Adrenal gland (tissue), 12 donors: ENCODE results near the gene MDM2. TPM values are rescaled to one million over a fixed set of nuclear protein-coding genes. Genes with fewer than 3 reads are reported as not detected.
A peak's percentile ranks its signal among the peaks of the same experiment; 100 is the strongest.

Source experiments
- DNase-seq, 7 donors: peaks; one replicate each; pipeline ENCODE4 v3.0.0-alpha.2; 2019 to 2020
- H3K27ac ChIP-seq, 5 donors: fragments of 200-600 bp; sonication (generic) in 4 of 5; 1 replicate in 3 of 5; 2 replicates in 2 of 5; pipeline versions ENCODE4 v1.5.1 to v1.8.0; 2016 to 2020; ENCODE audit warnings: mild to moderate bottlenecking in 1 of 5
- H3K27me3 ChIP-seq: fragments of 200-600 bp; 2 replicates; pipeline ENCODE4 v1.8.0; 2021
- H3K36me3 ChIP-seq, 2 donors: fragments of 200-600 bp; replicated peaks in 1 of 2; 1 replicate in 1 of 2; 2 replicates in 1 of 2; pipeline versions ENCODE4 v1.5.1 to v1.8.0; 2018 to 2022
- H3K4me1 ChIP-seq, 2 donors: fragments of 200-600 bp; replicated peaks in 1 of 2; 1 replicate in 1 of 2; 2 replicates in 1 of 2; pipeline versions ENCODE4 v1.5.1 to v1.8.0; 2018 to 2021
- H3K4me3 ChIP-seq, 4 donors: fragments of 200-600 bp; sonication (generic) in 3 of 4; one replicate each; pipeline ENCODE4 v1.5.1; 2016 to 2018
- H3K9me3 ChIP-seq, 3 donors: fragments of 200-600 bp; sonication (generic) in 1 of 3; replicated peaks in 1 of 3; 1 replicate in 2 of 3; 2 replicates in 1 of 3; pipeline versions ENCODE4 v1.5.1 to v1.8.0; 2016 to 2021
- POLR2A ChIP-seq, 2 donors: fragments of 450-650 bp; IDR thresholded peaks; one replicate each; pipeline ENCODE4 v1.6.1; 2017; ENCODE audit warnings: antibody characterized with exemption in 2 of 2, mild to moderate bottlenecking in 2 of 2, moderate library complexity in 1 of 2
- WGBS, 4 donors: extraction: QIAGEN DNeasy Blood & Tissue Kit in 2 of 4; methylation state at CpG; one replicate each; pipeline versions ENCODE4 v1.1.5 to v1.1.7; 2013 to 2017; 5-methylcytosine and 5-hydroxymethylcytosine counted together
- intact Hi-C, 2 donors: fragments of 100-400 bp; cut with DNase I; formaldehyde crosslinking; loops; one replicate each; pipeline versions ENCODE4 v1.14.1 to v1.15.0; 2022 to 2023
- polyA plus RNA-seq, 3 donors: library from polyadenylated mRNA; stranded (reverse); fragments of 200-250 nt in 2 of 3; fragments of 350-450 nt in 1 of 3; fragmentation: Illumina TruSeq in 1 of 3; extraction: RNeasy Lipid Tissue Mini Kit (QIAGEN cat#74804) in 1 of 3; gene quantifications; one replicate each; pipeline ENCODE4 v1.2.3, GENCODE V29; 2013 to 2014
- total RNA-seq, 9 donors: library from RNA; depleted of rRNA in 4 of 9; stranded (reverse); fragments of >200 nt in 4 of 9; fragments of 120-200 nt in 1 of 9; fragmentation: NEBNext Ultra II Directional in 1 of 9; extraction: Animal tissue kit (Norgen Biotek cat#: 25700) in 1 of 9; gene quantifications; one replicate each; pipeline versions ENCODE4 v1.1.0 to v1.2.4, GENCODE V29; 2013 to 2023
- TF ChIP-seq, protein P1 (sequence below), 6 experiments: fragments of 450-650 bp in 4 of 6; fragments of 200-600 bp in 2 of 6; sonication (generic) in 1 of 6; IDR thresholded peaks; 1 replicate in 5 of 6; 2 replicates in 1 of 6; pipeline versions ENCODE4 v1.5.1 to v1.8.0; 2016 to 2021; ENCODE audit warnings: antibody characterized with exemption in 6 of 6, mild to moderate bottlenecking in 2 of 6, moderate library complexity in 1 of 6
- donor health status: healthy with polysubstance abuse.
- donor health status: Bipolar disorder and iron deficiency.
- donor health status: DM: yes; HTN: yes; CAD: no.
- donor health status: DM: no; HTN: no; CAD: no.
- donor health status: DM: no; HTN: no; CAD: no.
- donor health status: DM: yes; HTN: yes; CAD: no.

The MDM2 gene
- total and polyA plus RNA-seq, 12 donors, result 44.3 to 241 (median 107) TPM

GRCh38 chr12:68789144-68789878 is 18.7 kb upstream of the MDM2 start:
- 90 to 92% (median 91%) methylated on average over 14 of the region's 14 CpGs for whole genome bisulfite sequencing, 4 donors
- H3K9me3 ChIP-seq, result no peaks in the 10 kb centered on the region
- intact Hi-C loops, result no loop called here
- peak in 1 of 7 donors; percentile 8 for DNase-seq
- H3K27me3 ChIP-seq, result no peaks in the 10 kb centered on the region
- TF ChIP-seq, protein P1, sequence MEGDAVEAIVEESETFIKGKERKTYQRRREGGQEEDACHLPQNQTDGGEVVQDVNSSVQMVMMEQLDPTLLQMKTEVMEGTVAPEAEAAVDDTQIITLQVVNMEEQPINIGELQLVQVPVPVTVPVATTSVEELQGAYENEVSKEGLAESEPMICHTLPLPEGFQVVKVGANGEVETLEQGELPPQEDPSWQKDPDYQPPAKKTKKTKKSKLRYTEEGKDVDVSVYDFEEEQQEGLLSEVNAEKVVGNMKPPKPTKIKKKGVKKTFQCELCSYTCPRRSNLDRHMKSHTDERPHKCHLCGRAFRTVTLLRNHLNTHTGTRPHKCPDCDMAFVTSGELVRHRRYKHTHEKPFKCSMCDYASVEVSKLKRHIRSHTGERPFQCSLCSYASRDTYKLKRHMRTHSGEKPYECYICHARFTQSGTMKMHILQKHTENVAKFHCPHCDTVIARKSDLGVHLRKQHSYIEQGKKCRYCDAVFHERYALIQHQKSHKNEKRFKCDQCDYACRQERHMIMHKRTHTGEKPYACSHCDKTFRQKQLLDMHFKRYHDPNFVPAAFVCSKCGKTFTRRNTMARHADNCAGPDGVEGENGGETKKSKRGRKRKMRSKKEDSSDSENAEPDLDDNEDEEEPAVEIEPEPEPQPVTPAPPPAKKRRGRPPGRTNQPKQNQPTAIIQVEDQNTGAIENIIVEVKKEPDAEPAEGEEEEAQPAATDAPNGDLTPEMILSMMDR (IDR thresholded peaks at IDR 0.05), result no peak
- TF ChIP-seq POLR2A (IDR thresholded peaks at IDR 0.05), result no peak
- no peak overlapping the region for H3K27ac ChIP-seq
- no peaks in the 10 kb centered on the region for H3K36me3 ChIP-seq
- no peak overlapping the region for H3K4me3 ChIP-seq
- peaks cover 26 to 45% of the 10 kb centered on the region in 2 donors for H3K4me1 ChIP-seq

GRCh38 chr12:68790081-68790951 is 17.7 kb upstream of the MDM2 start:
- intact Hi-C loops, result no loop called here
- no peak for TF ChIP-seq POLR2A (IDR thresholded peaks at IDR 0.05)
- TF ChIP-seq, protein P1 (IDR thresholded peaks at IDR 0.05), result no peak
- 93 to 97% (median 94%) methylated on average over 13 of the region's 13 CpGs for WGBS, 4 donors
- Histone ChIP-seq H3K4me3 (no peak overlapping the region), H3K4me1 (peaks cover 18 to 35% of the 10 kb centered on the region in 2 donors), H3K36me3 (no peaks in the 10 kb centered on the region), H3K27me3 (no peaks in the 10 kb centered on the region), H3K27ac (no peak overlapping the region), H3K9me3 (no peaks in the 10 kb centered on the region)
- DNase-seq, result no peak

DNA sequence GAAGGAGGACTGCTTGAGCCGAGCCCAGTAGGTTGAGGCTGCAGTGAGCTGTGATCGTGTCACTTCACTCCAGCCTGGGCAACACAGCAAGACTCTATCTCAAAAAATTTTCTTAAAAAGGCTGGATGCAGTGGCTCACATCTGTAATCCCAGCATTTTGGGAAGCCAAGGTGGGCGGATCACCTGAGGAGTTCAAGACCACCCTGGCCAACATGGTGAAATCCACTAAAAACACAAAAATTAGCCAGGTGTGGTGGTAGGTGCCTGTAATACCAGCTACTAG is 17.1 kb upstream of the MDM2 start:
- 61 to 67% (median 64%) methylated on average over 3 of the region's 3 CpGs for WGBS, 4 donors
- no peak overlapping the region for H3K27ac ChIP-seq
- H3K9me3 ChIP-seq, result no peaks in the 10 kb centered on the region
- TF ChIP-seq POLR2A (IDR thresholded peaks at IDR 0.05), result no peak
- TF ChIP-seq, protein P1 (IDR thresholded peaks at IDR 0.05), result no peak
- intact Hi-C loops, result no loop called here
- DNase-seq, result no peak
- no peaks in the 10 kb centered on the region for H3K36me3 ChIP-seq
- no peak overlapping the region for H3K4me3 ChIP-seq
- no peaks in the 10 kb centered on the region for H3K27me3 ChIP-seq
- H3K4me1 ChIP-seq, result peaks cover 13 to 30% of the 10 kb centered on the region in 2 donors

DNA sequence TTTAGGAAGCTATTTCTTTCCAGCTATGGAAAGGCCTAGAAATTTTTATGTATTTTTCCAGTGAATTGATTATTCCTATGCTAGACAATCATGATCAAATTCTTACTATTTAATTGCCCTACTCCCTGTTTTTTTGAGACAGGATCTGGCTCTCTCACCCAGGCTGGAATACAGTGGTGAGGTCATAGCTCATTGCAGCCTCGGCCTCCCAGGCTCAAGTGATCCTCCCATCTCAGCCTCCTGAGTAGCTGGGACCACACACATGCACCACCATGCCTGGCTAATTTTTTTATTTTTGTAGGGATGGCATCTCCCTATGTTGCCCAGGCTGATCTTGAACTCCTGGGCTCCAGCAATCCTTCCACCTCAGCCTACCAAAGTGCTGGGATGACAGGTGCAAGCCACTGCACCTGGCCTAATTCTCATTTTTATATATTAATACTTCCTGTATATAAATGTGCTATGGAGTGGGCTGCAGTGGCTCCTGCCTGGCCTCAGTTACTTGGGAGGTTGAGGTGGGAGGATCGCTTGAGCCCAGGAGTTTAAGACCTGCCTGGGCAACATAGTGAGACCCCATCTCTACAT is 16.0 kb upstream of the MDM2 start:
- TF ChIP-seq, protein P1 (IDR thresholded peaks at IDR 0.05), result no peak
- TF ChIP-seq POLR2A (IDR thresholded peaks at IDR 0.05), result no peak
- Histone ChIP-seq H3K4me3 (no peak overlapping the region), H3K27ac (no peak overlapping the region), H3K36me3 (no peaks in the 10 kb centered on the region), H3K27me3 (no peaks in the 10 kb centered on the region), H3K4me1 (peaks cover 8 to 19% of the 10 kb centered on the region in 2 donors), H3K9me3 (no peaks in the 10 kb centered on the region)
- DNase-seq, result peak in 1 of 7 donors; percentile 31
- WGBS, 4 donors, result 94 to 100% (median 98%) methylated on average over 2 of the region's 2 CpGs
- intact Hi-C loops, result no loop called here
